K562 (cell line): Measurements from ENCODE around the gene GNAT2. TPM values are rescaled to one million over a fixed set of nuclear protein-coding genes. Genes with fewer than 3 reads are reported as not detected.
A peak's percentile ranks its signal among the peaks of the same experiment; 100 is the strongest.

Source experiments
- KHSRP ChIP-seq: fragments of 450-650 bp; IDR thresholded peaks from 2 replicates; pipeline ENCODE4 v1.6.1; 2017
- L3MBTL2 ChIP-seq: fragments of 450-650 bp; IDR thresholded peaks from 2 replicates; pipeline ENCODE4 v1.6.1; 2016; ENCODE audit warnings: mild to moderate bottlenecking, moderate library complexity
- LCOR ChIP-seq: sonication (generic); formaldehyde crosslinking; IDR thresholded peaks from 2 replicates; pipeline ENCODE4 v1.8.0; 2022; ENCODE audit warnings: mild to moderate bottlenecking, missing genetic modification reagents
- NCOA1 ChIP-seq: fragments of 450-650 bp; IDR thresholded peaks from 2 replicates; pipeline ENCODE4 v1.6.1; 2016; ENCODE audit warnings: low read depth
- PRMT5 ChIP-seq: sonication (generic); formaldehyde crosslinking; IDR thresholded peaks from 2 replicates; pipeline ENCODE4 v1.5.0; 2020; ENCODE audit warnings: missing genetic modification reagents
- SIRT6 ChIP-seq: IDR thresholded peaks from one replicate; pipeline ENCODE4 v1.6.1; 2012; ENCODE audit warnings: low read depth, mild to moderate bottlenecking, control low read depth, inconsistent platforms, low read length, moderate library complexity
- ZFP30 ChIP-seq: fragments of 250-450 bp; sonication (Bioruptor Pico); IDR thresholded peaks from 2 replicates; pipeline ENCODE4 v1.8.0; 2022; ENCODE audit warnings: moderate library complexity, mild to moderate bottlenecking, inconsistent platforms, borderline replicate concordance
- ZNF197 ChIP-seq: fragments of 200-800 bp; sonication (Bioruptor generic); IDR thresholded peaks from 2 replicates; pipeline ENCODE4 v1.6.1; 2016; ENCODE audit warnings: low read depth, missing genetic modification characterization, missing compliant biosample characterization
- ZNF23 ChIP-seq: fragments of 250-450 bp; sonication (Bioruptor Pico); IDR thresholded peaks from 2 replicates; pipeline ENCODE4 v1.4.0; 2020; ENCODE audit warnings: mild to moderate bottlenecking
- ZNF592 ChIP-seq: fragments of 450-650 bp; IDR thresholded peaks from 2 replicates; pipeline ENCODE4 v1.6.1; 2017; ENCODE audit warnings: antibody characterized with exemption, mild to moderate bottlenecking
- polyA plus RNA-seq, 8 experiments: library from polyadenylated mRNA; depleted of rRNA in 4 of 8; stranded (reverse) in 5 of 8; unstranded in 3 of 8; fragments of >200 nt; fragmentation: Nextera tagmentation in 2 of 8; fragmentation: Illumina TruSeq in 1 of 8; extraction: Ambion mirVana in 2 of 8; extraction: Trizol in 1 of 8; gene quantifications; 2 replicates each; pipeline versions ENCODE4 v1.2.1 to v1.2.3, GENCODE V29; 2011 to 2014; ENCODE audit warnings: inconsistent platforms in 1 of 8, missing spikeins in 1 of 8
- total RNA-seq, 7 experiments: library from RNA; depleted of rRNA in 6 of 7; stranded (reverse); fragments of >200 nt in 6 of 7; fragmentation: Illumina TruSeq in 2 of 7; extraction: Trizol in 2 of 7; gene quantifications; 2 replicates each; pipeline versions ENCODE4 v1.2.1 to v1.2.3, GENCODE V29; 2011 to 2021; ENCODE audit warnings: low replicate concordance in 1 of 7
- TF ChIP-seq, protein P1 (sequence below): sonication (generic); formaldehyde crosslinking; IDR thresholded peaks from 2 replicates; pipeline ENCODE4 v1.8.1; 2023; ENCODE audit warnings: mild to moderate bottlenecking, missing genetic modification reagents
- TF ChIP-seq, protein P2 (sequence below): fragments of 200-400 bp; formaldehyde crosslinking; IDR thresholded peaks from 2 replicates; pipeline ENCODE4 v1.6.1; 2017; ENCODE audit warnings: mild to moderate bottlenecking, low read depth, low read length, moderate library complexity

The GNAT2 gene
- total and polyA plus RNA-seq, 9 of the 15 experiments (the other 6 are each of a cell fraction or from before 2014, with no cell fraction given): 0.06 to 0.52 (median 0.24) TPM; not detected in 1

- TF ChIP-seq LCOR (CRISPR knock-in tag) (0 out of 2 replicates have a peak, but pooled peaks have one; percentile 31), ZFP30 (CRISPR knock-in tag) (no peak), KHSRP (no peak), PRMT5 (CRISPR knock-in tag) (no peak), NCOA1 (no peak), ZNF197 (CRISPR knock-in tag) (no peak), ZNF23 (CRISPR knock-in tag) (no peak), SIRT6 (no peak), ZNF592 (no peak), L3MBTL2 (no peak)
- TF ChIP-seq, protein P1, sequence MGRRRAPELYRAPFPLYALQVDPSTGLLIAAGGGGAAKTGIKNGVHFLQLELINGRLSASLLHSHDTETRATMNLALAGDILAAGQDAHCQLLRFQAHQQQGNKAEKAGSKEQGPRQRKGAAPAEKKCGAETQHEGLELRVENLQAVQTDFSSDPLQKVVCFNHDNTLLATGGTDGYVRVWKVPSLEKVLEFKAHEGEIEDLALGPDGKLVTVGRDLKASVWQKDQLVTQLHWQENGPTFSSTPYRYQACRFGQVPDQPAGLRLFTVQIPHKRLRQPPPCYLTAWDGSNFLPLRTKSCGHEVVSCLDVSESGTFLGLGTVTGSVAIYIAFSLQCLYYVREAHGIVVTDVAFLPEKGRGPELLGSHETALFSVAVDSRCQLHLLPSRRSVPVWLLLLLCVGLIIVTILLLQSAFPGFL (CRISPR knock-in tag): no peak
- TF ChIP-seq, protein P2, sequence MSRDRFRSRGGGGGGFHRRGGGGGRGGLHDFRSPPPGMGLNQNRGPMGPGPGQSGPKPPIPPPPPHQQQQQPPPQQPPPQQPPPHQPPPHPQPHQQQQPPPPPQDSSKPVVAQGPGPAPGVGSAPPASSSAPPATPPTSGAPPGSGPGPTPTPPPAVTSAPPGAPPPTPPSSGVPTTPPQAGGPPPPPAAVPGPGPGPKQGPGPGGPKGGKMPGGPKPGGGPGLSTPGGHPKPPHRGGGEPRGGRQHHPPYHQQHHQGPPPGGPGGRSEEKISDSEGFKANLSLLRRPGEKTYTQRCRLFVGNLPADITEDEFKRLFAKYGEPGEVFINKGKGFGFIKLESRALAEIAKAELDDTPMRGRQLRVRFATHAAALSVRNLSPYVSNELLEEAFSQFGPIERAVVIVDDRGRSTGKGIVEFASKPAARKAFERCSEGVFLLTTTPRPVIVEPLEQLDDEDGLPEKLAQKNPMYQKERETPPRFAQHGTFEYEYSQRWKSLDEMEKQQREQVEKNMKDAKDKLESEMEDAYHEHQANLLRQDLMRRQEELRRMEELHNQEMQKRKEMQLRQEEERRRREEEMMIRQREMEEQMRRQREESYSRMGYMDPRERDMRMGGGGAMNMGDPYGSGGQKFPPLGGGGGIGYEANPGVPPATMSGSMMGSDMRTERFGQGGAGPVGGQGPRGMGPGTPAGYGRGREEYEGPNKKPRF: no peak
- TF ChIP-seq, all 486 proteins: peak for 7
Observed at GRCh38 chr1:109649491-109649914, 30.1 kb upstream of the GNAT2 start (continued).
